ENCODE data around the gene MARCKS.

DNA sequence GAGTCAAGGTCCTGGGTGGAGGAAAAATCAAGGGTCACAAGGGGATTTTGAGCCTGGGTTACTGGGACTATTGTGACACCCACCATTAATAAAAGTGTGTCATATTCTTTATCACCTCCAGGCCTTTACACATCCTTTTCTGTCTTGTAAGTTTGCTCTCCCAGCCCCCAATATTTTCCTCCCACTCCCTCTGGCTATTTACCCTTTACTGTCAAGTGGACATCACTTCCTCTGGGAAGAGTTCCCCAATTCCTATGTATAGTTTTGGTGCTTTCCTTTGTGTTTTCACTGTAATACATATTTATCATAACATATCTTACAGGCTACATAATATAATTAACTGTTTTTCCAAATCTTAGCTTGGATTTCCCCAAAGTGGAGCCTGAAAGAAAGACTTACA, 36.3 kb downstream of the MARCKS start:
- no peak for TF ChIP-seq EZH2 (IDR thresholded peaks at IDR 0.05)
- TF ChIP-seq POLR2AphosphoS5 (IDR thresholded peaks at IDR 0.05; ENCODE audit: borderline replicate concordance, low read depth, low read length), result no peak

Measured in SK-N-MC (cell line).